GM04503 (cell line): ENCODE results near the gene MRPS34.

Experiments used
- DNase-seq: peaks from one replicate; pipeline ENCODE4 v3.0.0-alpha.2; 2012; ENCODE audit warnings: low read depth

Gene MRPS34

DNA sequence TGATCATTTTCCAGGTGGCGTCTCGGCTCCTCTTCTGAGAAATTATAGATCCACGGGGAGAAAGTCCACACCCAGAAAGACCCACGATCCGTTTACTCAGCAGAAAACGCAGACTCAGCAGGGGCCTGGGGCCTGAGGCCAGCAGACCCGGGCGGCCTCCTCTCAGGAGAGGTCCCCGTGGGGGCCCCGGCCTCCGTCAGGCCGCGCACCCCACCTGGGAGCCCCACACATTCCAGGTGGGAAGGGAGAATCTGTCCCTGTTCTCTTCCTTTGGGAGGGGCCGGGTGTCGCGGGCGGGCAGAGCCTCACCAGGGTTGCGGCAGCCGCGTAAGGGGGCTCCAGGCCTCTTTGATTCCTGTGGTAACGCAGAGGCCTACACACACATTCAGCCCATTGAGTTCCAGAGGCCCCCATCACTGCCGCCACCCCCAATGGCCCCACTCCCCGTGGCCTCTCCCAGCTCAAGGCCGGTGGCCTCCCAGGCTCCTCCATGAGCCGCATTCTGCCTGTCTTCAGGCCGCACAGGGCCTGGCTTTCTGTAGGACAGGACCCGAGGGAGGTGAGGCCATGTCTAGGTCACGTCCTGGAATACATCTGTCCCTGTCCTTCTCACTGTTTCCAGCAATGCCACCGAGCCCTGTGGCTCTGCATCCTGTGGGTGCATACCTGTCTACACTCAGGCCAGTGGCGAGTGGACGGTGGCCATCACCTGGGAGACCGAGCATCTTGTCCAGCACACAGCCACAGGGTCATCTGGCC is 22.2 kb upstream of the MRPS34 start:
- DNase-seq: no peak

DNA sequence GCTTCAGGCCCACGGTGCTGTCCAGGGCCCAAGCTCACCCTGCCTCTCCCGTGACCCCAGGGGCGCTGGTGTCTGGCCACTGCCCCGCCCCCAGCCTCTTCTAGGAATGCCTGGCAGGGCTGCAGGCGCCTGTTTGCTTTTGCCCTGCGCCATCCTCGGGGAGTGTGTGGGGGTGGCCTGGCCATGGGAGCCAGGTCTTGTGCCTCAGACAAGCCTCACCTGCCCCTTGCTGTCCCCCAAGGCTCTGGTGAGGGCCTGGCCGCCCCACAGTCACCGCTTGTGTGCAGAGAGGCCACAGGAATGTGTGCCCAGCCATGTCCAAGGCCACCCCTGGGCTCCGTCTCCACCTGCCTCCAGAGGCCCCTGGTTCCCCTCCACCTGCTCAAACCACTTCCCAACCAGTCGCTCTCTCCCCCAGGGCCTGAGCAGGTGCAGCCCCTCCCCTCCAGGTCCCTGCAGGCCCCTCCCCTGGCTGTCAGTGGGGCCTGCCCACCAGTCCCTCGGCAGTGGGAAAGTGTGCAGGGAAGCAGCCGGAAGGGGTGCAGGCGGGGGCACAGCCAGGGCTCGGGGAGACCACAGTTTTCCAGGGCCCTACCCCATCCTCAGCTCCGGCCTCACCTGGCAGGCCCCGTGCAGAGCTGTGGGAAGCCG is 21.4 kb upstream of the MRPS34 start:
- no peak for DNase-seq

DNA sequence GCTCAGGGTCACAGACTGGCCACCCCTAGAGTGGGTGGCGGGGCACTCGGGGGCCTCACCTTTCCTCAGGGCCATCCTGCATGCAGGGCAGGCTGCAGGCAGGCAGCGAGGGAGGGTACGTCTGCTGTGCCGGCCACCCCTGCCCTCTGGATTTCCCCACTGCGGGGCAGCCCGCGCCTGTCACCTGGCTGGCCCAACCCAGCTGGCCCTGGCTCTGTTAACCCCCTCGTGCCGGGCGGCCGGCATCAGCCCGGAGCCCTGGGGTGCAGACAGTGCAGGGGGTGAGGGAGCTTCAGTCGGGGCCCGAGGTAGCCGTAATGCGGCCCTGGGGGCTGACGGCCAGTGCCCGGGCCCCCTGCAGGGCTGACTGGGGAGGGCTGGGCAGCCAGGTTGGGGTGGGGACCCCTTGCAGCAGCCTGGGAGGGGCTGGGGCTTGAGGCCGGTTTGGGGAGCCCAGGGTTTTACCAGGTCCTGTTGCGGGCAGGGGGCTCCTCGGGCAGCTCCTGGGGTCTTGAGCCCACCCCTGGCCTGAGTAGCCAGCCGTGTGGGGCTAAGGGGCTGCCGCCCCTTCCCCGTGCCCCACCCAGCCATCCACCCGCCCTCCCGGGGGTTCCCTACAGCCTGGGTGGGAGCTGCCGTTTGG is 20.8 kb upstream of the MRPS34 start, which contains the start of gene IGFALS:
IGFALS (minus strand) TSS at position 128 of the 643 bp plus-strand sequence; CDS start at position 75, 53 bp downstream.
- no peak for DNase-seq

- no peak for DNase-seq
Observed at GRCh38 chr16:1792836-1793577, 20.1 kb upstream of the MRPS34 start.

DNA sequence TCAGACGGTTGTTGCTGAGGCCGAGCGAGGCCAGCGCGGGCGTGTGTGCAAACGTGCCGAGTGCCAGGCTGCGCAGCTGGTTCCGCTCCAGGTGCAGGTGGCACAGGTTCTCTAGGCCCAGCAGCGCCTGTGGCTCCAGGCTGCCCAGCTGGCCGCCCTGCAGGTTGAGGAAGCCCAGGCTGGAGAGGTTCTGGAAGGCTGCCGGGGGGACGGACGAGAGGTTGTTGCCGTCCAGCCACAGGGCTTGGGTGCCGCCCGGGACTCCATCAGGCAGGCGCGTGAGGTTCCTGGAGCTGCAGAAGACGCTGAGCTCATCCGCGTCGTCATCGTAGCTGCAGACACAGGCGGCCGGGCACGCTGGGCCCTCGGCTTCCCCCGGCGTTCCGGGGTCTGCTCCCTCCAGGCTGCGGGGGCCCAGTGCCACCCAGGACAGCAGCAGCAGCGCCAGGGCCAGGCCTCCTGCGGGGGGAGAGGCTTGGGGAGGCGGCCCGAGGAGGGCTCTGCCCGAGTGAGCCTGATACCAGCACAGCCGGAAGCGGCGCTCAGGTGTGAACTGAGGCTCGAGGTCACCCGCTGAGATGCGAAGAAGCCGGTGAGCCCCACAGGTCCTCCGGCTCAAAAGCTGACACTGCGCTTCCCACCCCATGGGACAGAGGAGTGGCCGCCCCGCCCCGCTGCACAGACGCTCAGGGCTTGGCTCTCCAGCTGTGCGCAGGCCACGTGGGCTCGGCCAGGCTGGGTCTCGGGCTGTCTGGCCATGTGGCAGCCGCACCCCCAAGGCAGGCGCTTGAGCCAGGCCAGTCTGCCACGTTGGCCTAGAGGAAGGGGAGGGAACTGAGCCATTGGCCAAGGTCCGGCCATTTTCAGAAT is 19.2 kb upstream of the MRPS34 start:
- no peak for DNase-seq

- DNase-seq: no peak
Observed at GRCh38 chr16:1791256-1791942, 18.5 kb upstream of the MRPS34 start.

- no peak for DNase-seq
Observed at GRCh38 chr16:1790611-1791255, 17.8 kb upstream of the MRPS34 start.

GRCh38 chr16:1790261-1790610 is 17.3 kb upstream of the MRPS34 start:
- DNase-seq: no peak

- no peak for DNase-seq
Observed at GRCh38 chr16:1789643-1790045, 16.7 kb upstream of the MRPS34 start.

DNA sequence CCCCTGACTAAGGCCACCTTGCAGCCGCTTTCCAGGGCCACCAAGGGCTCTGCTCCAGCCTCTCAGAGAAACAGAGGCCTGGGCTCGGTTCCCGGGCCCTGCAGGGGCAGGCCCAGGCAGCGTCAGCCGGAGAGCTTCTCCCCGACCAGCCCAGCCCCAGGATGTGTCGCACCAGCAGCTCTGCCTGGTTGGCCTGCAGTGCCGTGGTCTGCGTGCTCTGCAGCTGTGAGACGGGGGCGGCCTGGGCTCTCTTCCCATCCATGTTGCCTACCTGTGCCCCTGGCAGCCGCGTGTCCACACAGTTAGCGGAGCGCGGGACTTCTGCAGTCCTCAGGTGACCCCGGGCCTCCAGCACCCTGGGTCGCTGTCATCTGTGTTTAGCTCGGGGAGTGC is 15.8 kb upstream of the MRPS34 start:
- no peak for DNase-seq

DNA sequence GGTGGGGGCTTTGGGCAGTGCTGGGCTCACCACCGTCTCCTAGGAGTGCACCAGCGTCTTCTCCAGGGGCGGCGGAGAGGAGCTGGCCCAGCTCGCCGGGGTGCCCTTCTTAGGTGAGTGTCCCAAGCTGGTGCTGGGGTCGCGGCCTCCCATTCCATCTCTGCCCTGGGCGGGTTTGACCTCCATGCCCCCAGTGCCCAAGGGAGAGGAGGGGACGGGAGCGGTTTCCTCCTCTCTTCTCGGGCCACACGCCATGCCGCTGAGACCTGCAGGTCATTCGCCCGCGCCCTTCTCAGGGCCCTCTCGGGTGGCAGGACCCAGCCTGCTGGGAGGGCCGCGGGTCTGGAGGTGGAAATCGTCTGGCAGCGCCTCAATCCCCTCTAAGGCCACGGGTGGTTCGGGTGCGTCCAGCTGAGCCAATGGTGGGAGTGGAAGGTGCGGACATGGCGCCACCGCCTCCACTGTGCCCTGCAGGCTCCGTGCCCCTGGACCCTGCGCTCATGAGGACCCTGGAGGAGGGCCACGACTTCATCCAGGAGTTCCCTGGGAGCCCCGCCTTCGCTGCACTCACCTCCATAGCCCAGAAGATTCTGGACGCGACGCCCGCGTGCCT is 15.3 kb upstream of the MRPS34 start:
- no peak for DNase-seq

GRCh38 chr16:1787322-1788094 is 14.6 kb upstream of the MRPS34 start:
- DNase-seq: no peak

DNA sequence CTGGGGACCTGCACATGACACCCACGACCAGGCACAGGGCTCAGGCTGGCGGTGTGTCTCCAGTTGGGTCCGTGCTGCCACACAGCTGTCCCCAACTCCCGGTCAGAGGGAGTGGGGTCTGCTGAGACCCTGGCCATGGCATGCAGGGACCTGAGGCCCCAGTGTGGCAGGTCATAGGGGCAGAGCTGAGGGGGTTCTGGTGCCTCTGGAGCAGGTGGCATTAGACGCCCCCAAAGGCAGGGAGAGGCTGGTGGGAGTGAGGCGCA is 14.1 kb upstream of the MRPS34 start:
- no peak for DNase-seq

GRCh38 chr16:1786242-1787055 is 13.5 kb upstream of the MRPS34 start:
- DNase-seq: no peak

DNA sequence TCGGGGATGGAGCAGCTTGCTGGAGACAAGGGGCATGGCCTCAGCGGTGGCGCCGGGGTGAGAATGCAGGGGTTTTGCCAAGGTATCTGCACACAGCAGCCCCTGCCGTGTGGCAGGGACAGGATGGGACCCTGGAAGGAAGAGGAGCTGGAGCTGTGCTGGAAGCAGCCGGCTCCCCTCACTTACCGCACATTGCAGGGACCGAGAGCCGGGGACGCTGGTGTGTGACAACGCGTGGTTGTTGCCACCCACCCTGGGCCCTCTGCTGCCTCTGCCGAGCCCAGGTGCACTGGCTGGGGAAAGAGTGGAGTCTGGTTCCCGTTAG is 12.9 kb upstream of the MRPS34 start:
- DNase-seq: no peak

GRCh38 chr16:1784977-1785845 is 12.3 kb upstream of the MRPS34 start:
- DNase-seq: no peak

GRCh38 chr16:1782408-1783264 is 9.7 kb upstream of the MRPS34 start, which contains the start of the genes NUBP2 and SPSB3:
TSS of gene NUBP2 (plus strand) at chr16:1782960. CDS start at chr16:1783021, 61 bp downstream.
TSS of gene SPSB3 (minus strand) at chr16:1782571. CDS start at chr16:1781483, 1,088 bp downstream.
- DNase-seq: peak; percentile 100
